GM12864 (cell line): Measurements from ENCODE around the gene RASL11A.

Experiments
- DNase-seq: peaks from one replicate; pipeline ENCODE4 v3.0.0-alpha.2; 2011; ENCODE audit warnings: low read depth
- H3K4me3 ChIP-seq: 2 replicates; pipeline ENCODE4 v1.5.1; 2011; ENCODE audit warnings: mild to moderate bottlenecking, low read depth, low read length, control low read depth
- CTCF ChIP-seq: IDR thresholded peaks from 2 replicates; pipeline ENCODE4 v1.5.1; 2011; ENCODE audit warnings: low read depth, mild to moderate bottlenecking, moderate library complexity, low read length, control low read depth, inconsistent platforms; ENCODE audit errors: missing control alignments

The RASL11A gene

GRCh38 chr13:27306364-27306763, 35.7 kb downstream of the RASL11A start:
- TF ChIP-seq CTCF, result no peak
- DNase-seq, result no peak
- H3K4me3 ChIP-seq, result no peak overlapping the region

- TF ChIP-seq CTCF, result no peak
- no peak for DNase-seq
These were observed 38.3 kb downstream of the RASL11A start for GRCh38 chr13:27308941-27309340.

GRCh38 chr13:27309401-27309958, 38.9 kb downstream of the RASL11A start:
- DNase-seq, result no peak
- H3K4me3 ChIP-seq, result no peak overlapping the region
- no peak for TF ChIP-seq CTCF

More at GRCh38 chr13:27308941-27309340, 38.3 kb downstream of the RASL11A start:
- no peak overlapping the region for H3K4me3 ChIP-seq

- no peak overlapping the region for H3K4me3 ChIP-seq
- DNase-seq, result no peak
- TF ChIP-seq CTCF, result no peak
These were observed 39.5 kb downstream of the RASL11A start for GRCh38 chr13:27309967-27310598.

GRCh38 chr13:27310946-27311345, 40.3 kb downstream of the RASL11A start:
- no peak for DNase-seq
- no peak for TF ChIP-seq CTCF

GRCh38 chr13:27311518-27312210, 41.0 kb downstream of the RASL11A start:
- no peak for TF ChIP-seq CTCF
- DNase-seq, result no peak
- H3K4me3 ChIP-seq, result no peak overlapping the region

More at GRCh38 chr13:27310946-27311345, 40.3 kb downstream of the RASL11A start:
- no peak overlapping the region for H3K4me3 ChIP-seq
